ENCODE measurements around the gene RAB40B.
A peak's percentile ranks its signal among the peaks of the same experiment; 100 is the strongest.

The RAB40B gene

GRCh38 chr17:82720204-82720603, 21.7 kb upstream of the RAB40B start:
- H3K23ac ChIP-seq (ENCODE audit: low read depth, low read length, poor library complexity): no peak overlapping the region
- H2BK15ac ChIP-seq (ENCODE audit: low read length): no peak overlapping the region
- H2BK12ac ChIP-seq (ENCODE audit: low read length): no peak overlapping the region
- no peak overlapping the region for H3K27ac ChIP-seq (replicated peaks; ENCODE audit: low read length)
- H3K18ac ChIP-seq (ENCODE audit: low read length): no peak overlapping the region
- H3K4me1 ChIP-seq (ENCODE audit: control insufficient read depth in 2 of 2, insufficient read depth in 1 of 2, low read depth in 1 of 2, low read length in 2 of 2): peaks cover 5 to 9% of the 10 kb centered on the region in 2 donors
- WGBS, 2 donors (ENCODE audit: extremely low coverage in 2 of 2, insufficient read length in 2 of 2, insufficient replicate concordance in 1 of 2): no CpG with 5 or more reads among the region's 19 CpGs
- H2AK5ac ChIP-seq (ENCODE audit: low read depth, low read length): no peak overlapping the region
- H3K79me1 ChIP-seq (ENCODE audit: low read depth, low read length): peaks cover 7% of the 10 kb centered on the region
- H3K4me2 ChIP-seq (ENCODE audit: insufficient read depth, low read length, poor library complexity, severe bottlenecking): no peak overlapping the region
- H4K91ac ChIP-seq (ENCODE audit: low read depth, low read length, poor library complexity): no peak overlapping the region
- no peak overlapping the region for H3K14ac ChIP-seq (ENCODE audit: low read length)
- no peak overlapping the region for H3K4ac ChIP-seq (ENCODE audit: low read length)
- H2BK5ac ChIP-seq (ENCODE audit: low read length): no peak overlapping the region
- peaks cover 0 to 2% of the 10 kb centered on the region in 2 donors for H3K9me3 ChIP-seq (replicated peaks in 1 of 2; ENCODE audit: control insufficient read depth in 2 of 2, insufficient read depth in 1 of 2, low read depth in 1 of 2, low read length in 2 of 2)
- H2AFZ ChIP-seq (ENCODE audit: low read length): no peak overlapping the region
- no peaks in the 10 kb centered on the region for H3K27me3 ChIP-seq (ENCODE audit: control insufficient read depth in 3 of 3, insufficient read depth in 3 of 3, low read depth in 1 of 3, low read length in 3 of 3)
- H3K4me3 ChIP-seq (ENCODE audit: low read length in 2 of 2): no peak overlapping the region
- no peak for DNase-seq (ENCODE audit: low spot score)
- no peak overlapping the region for H4K8ac ChIP-seq (ENCODE audit: low read depth, low read length)
- H2BK120ac ChIP-seq (ENCODE audit: low read depth, low read length): no peak overlapping the region
- H3K9ac ChIP-seq (ENCODE audit: low read depth, low read length, poor library complexity): no peak overlapping the region
- H3K36me3 ChIP-seq (replicated peaks in 1 of 2; ENCODE audit: control insufficient read depth in 2 of 2, insufficient read depth in 2 of 2, low read length in 2 of 2): peaks cover 16 to 49% of the 10 kb centered on the region in 2 donors

- Histone ChIP-seq H3K36me3 (replicated peaks in 1 of 2; ENCODE audit: control insufficient read depth in 2 of 2, insufficient read depth in 2 of 2, low read length in 2 of 2) (peaks cover 16 to 48% of the 10 kb centered on the region in 2 donors), H3K4me3 (ENCODE audit: low read length in 2 of 2) (no peak overlapping the region), H2AK5ac (ENCODE audit: low read depth, low read length) (no peak overlapping the region), H3K14ac (ENCODE audit: low read length) (no peak overlapping the region), H3K23ac (ENCODE audit: low read depth, low read length, poor library complexity) (no peak overlapping the region), H3K18ac (ENCODE audit: low read length) (no peak overlapping the region), H3K27me3 (ENCODE audit: control insufficient read depth in 3 of 3, insufficient read depth in 3 of 3, low read depth in 1 of 3, low read length in 3 of 3) (no peaks in the 10 kb centered on the region), H3K9me3 (replicated peaks in 1 of 2; ENCODE audit: control insufficient read depth in 2 of 2, insufficient read depth in 1 of 2, low read depth in 1 of 2, low read length in 2 of 2) (peaks cover 0 to 2% of the 10 kb centered on the region in 2 donors), H4K8ac (ENCODE audit: low read depth, low read length) (no peak overlapping the region), H2BK12ac (ENCODE audit: low read length) (no peak overlapping the region), H3K4me1 (ENCODE audit: control insufficient read depth in 2 of 2, insufficient read depth in 1 of 2, low read depth in 1 of 2, low read length in 2 of 2) (peaks cover 5 to 9% of the 10 kb centered on the region in 2 donors), H2BK5ac (ENCODE audit: low read length) (no peak overlapping the region), H3K4me2 (ENCODE audit: insufficient read depth, low read length, poor library complexity, severe bottlenecking) (no peak overlapping the region), H3K79me1 (ENCODE audit: low read depth, low read length) (peaks cover 7% of the 10 kb centered on the region), H4K91ac (ENCODE audit: low read depth, low read length, poor library complexity) (no peak overlapping the region), H2AFZ (ENCODE audit: low read length) (no peak overlapping the region), H2BK15ac (ENCODE audit: low read length) (no peak overlapping the region), H3K9ac (ENCODE audit: low read depth, low read length, poor library complexity) (no peak overlapping the region), H3K4ac (ENCODE audit: low read length) (no peak overlapping the region), H3K27ac (replicated peaks; ENCODE audit: low read length) (no peak overlapping the region), H2BK120ac (ENCODE audit: low read depth, low read length) (no peak overlapping the region)
- no peak for DNase-seq (ENCODE audit: low spot score)
- WGBS, 2 donors (ENCODE audit: extremely low coverage in 2 of 2, insufficient read length in 2 of 2, insufficient replicate concordance in 1 of 2): no CpG with 5 or more reads among the region's 18 CpGs
Measured at GRCh38 chr17:82718986-82719685, 20.6 kb upstream of the RAB40B start.

GRCh38 chr17:82716203-82717010, 17.9 kb upstream of the RAB40B start, which contains the start of gene FN3KRP:
FN3KRP (plus strand) TSS chr17:82716706; CDS start chr17:82716756, 50 bp downstream.
- WGBS, 2 donors (ENCODE audit: extremely low coverage in 2 of 2, insufficient read length in 2 of 2, insufficient replicate concordance in 1 of 2): no CpG with 5 or more reads among the region's 75 CpGs
- peak within 1 kb of the TSS; percentile 89 for H3K18ac ChIP-seq (ENCODE audit: low read length)
- peak within 1 kb of the TSS; percentile 37 for H2BK15ac ChIP-seq (ENCODE audit: low read length)
- H2BK120ac ChIP-seq (ENCODE audit: low read depth, low read length): no peak within 1 kb of the TSS
- peak within 1 kb of the TSS; percentile 71 for H3K14ac ChIP-seq (ENCODE audit: low read length)
- H2BK12ac ChIP-seq (ENCODE audit: low read length): no peak within 1 kb of the TSS
- no peak within 1 kb of the TSS for H4K91ac ChIP-seq (ENCODE audit: low read depth, low read length, poor library complexity)
- no peak within 1 kb of the TSS for H2AK5ac ChIP-seq (ENCODE audit: low read depth, low read length)
- H3K27ac ChIP-seq (replicated peaks; ENCODE audit: low read length): no peak within 1 kb of the TSS
- peaks cover 6 to 30% of the 10 kb centered on the region in 2 donors for H3K36me3 ChIP-seq (replicated peaks in 1 of 2; ENCODE audit: control insufficient read depth in 2 of 2, insufficient read depth in 2 of 2, low read length in 2 of 2)
- no peak within 1 kb of the TSS for H4K8ac ChIP-seq (ENCODE audit: low read depth, low read length)
- H3K79me1 ChIP-seq (ENCODE audit: low read depth, low read length): peaks cover 3% of the 10 kb centered on the region
- peaks cover 0 to 5% of the 10 kb centered on the region in 2 donors for H3K9me3 ChIP-seq (replicated peaks in 1 of 2; ENCODE audit: control insufficient read depth in 2 of 2, insufficient read depth in 1 of 2, low read depth in 1 of 2, low read length in 2 of 2)
- H3K4ac ChIP-seq (ENCODE audit: low read length): no peak within 1 kb of the TSS
- H3K4me1 ChIP-seq (ENCODE audit: control insufficient read depth in 2 of 2, insufficient read depth in 1 of 2, low read depth in 1 of 2, low read length in 2 of 2): peaks cover 5 to 9% of the 10 kb centered on the region in 2 donors
- peak within 1 kb of the TSS; percentile 89 for H3K4me2 ChIP-seq (ENCODE audit: insufficient read depth, low read length, poor library complexity, severe bottlenecking)
- H3K9ac ChIP-seq (ENCODE audit: low read depth, low read length, poor library complexity): peak within 1 kb of the TSS; percentile 93
- H2AFZ ChIP-seq (ENCODE audit: low read length): peak within 1 kb of the TSS; percentile 99
- H3K23ac ChIP-seq (ENCODE audit: low read depth, low read length, poor library complexity): peak within 1 kb of the TSS; percentile 80
- DNase-seq (ENCODE audit: low spot score): peak; percentile 93
- H3K4me3 ChIP-seq (ENCODE audit: low read length in 2 of 2): peak within 1 kb of the TSS; percentile 89 to 99
- peak within 1 kb of the TSS; percentile 39 for H2BK5ac ChIP-seq (ENCODE audit: low read length)
- peaks cover 0 to 3% (median 0%) of the 10 kb centered on the region in 3 experiments for H3K27me3 ChIP-seq (ENCODE audit: control insufficient read depth in 3 of 3, insufficient read depth in 3 of 3, low read depth in 1 of 3, low read length in 3 of 3)

Data from neuronal stem cell (in vitro differentiated cells).